ENCODE data around the gene POP5. TPM values are rescaled to one million over a fixed set of nuclear protein-coding genes. Genes with fewer than 3 reads are reported as not detected.

The POP5 gene
- total RNA-seq, 1 donor from 2014 or later, result 39.5 TPM

DNA sequence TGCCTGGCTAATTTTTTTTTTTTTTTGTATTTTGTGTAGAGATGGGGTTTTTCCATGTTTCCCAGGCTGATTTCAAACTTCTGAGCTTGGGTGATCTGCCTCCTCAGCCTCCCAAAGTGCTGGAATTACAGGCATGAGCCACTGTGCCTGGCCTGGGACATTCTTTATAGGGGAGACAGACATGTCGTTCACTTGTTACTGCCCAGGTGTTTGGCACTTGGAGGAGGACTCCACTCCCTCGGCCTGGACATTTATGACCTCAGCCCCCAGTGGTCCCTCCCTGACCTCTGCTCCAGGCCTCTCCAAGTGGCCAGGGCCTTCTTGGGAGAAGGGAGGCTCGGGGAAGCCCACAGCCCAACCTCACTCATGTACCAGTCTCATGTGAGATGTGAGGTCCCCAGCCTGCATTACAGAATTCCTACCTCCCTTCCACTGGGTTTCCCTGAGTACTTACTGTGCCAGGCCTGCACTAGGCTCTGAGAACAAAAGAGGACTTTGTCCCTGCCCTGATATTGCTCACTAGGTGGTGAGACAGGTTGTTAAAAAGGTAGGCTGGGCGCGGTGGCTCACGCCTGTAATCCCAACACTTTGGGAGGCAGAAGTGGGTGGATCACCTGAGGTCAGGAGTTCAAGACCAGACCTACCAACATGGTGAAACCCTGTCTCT, 9.7 kb upstream of the POP5 start:
- no peak overlapping the region for H3K4me3 ChIP-seq
- DNase-seq (no peak), ATAC-seq (no peak)
- H3K27ac ChIP-seq, result no peak overlapping the region
- H3K36me3 ChIP-seq, result no peaks in the 10 kb centered on the region
- H3K27me3 ChIP-seq (ENCODE audit: low read depth), result no peaks in the 10 kb centered on the region
- TF ChIP-seq, protein P1, sequence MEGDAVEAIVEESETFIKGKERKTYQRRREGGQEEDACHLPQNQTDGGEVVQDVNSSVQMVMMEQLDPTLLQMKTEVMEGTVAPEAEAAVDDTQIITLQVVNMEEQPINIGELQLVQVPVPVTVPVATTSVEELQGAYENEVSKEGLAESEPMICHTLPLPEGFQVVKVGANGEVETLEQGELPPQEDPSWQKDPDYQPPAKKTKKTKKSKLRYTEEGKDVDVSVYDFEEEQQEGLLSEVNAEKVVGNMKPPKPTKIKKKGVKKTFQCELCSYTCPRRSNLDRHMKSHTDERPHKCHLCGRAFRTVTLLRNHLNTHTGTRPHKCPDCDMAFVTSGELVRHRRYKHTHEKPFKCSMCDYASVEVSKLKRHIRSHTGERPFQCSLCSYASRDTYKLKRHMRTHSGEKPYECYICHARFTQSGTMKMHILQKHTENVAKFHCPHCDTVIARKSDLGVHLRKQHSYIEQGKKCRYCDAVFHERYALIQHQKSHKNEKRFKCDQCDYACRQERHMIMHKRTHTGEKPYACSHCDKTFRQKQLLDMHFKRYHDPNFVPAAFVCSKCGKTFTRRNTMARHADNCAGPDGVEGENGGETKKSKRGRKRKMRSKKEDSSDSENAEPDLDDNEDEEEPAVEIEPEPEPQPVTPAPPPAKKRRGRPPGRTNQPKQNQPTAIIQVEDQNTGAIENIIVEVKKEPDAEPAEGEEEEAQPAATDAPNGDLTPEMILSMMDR (IDR thresholded peaks at IDR 0.05), result no peak
- H3K4me1 ChIP-seq, result no peaks in the 10 kb centered on the region
- H3K9me3 ChIP-seq, result no peaks in the 10 kb centered on the region
- intact Hi-C loops (cut with DNase I), result no loop called here

DNA sequence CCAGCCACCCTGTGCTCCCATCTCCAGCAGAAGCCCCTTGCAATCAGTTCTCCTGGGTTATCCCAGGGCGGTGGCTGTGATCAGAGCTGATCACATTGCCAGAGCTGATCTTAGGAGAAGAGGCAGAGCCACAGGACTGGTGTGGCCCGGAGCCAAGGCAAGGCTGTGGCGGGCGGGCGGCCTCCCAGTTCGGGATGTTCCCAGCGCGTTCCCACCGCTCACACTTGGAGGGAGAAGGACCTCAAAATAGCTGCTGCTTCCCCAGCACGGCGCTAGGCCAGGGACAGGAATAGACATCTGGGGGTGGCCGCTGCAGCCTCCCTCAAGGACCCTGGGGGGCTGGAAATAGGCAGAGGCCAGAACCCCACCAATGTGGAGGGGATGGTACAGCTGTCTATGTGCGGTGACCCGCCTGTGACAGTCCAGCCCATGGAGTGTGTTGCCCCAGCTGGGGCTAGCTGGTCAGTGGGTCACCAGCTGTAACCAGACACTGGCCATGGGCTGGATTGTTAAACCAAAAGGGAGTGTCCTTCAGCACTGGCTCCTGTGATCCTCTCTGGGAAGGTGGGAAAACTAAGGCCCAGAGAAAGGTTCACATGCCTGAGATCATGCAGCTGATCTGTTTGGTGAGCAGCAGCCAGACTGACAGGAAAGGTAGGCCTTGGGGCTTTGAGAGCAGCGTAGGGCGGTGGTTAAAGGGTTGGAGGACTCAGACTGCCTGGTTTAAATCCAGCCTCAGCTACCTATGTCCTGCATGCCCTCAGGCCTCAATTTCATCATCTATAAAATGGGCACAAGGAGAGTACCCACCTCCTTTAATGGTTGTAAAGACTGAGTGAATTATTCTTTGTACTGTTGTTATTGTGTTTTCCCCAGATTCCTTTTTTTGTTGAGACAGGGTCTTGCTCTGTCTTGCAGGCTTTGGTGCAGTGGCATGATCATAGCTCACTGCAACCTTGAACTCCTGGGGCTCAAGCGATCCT, 8.0 kb upstream of the POP5 start:
- Histone ChIP-seq H3K27ac (no peak overlapping the region), H3K4me3 (no peak overlapping the region), H3K4me1 (peaks cover 6% of the 10 kb centered on the region), H3K36me3 (no peaks in the 10 kb centered on the region), H3K27me3 (ENCODE audit: low read depth) (no peaks in the 10 kb centered on the region), H3K9me3 (no peaks in the 10 kb centered on the region)
- intact Hi-C loops (cut with DNase I), result loop anchor here (10.0 kb wide), 1 partner anchor 126 kb away; the partner anchor contains the start of gene UNC119B
- TF ChIP-seq, protein P1 (IDR thresholded peaks at IDR 0.05), result no peak
- DNase-seq (no peak), ATAC-seq (no peak)

DNA sequence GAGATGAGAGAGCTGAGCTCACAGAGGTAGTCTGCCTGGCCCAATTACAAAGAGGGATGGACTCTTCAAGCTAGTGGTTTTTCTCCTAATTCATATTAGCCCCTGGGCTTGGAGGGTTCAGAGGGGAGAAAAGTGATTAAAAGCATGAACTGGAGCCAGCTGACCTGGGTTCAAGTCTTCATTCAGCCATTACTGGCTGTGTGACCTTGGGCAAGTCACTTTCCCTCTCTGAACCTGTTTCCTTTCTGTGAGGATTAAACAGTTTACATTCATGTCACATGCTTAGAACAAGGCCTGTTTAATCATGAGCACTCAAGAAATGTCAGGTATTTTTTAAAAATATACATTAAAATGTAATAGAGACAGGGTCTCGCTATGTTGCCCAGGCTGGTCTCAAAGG, 7.2 kb upstream of the POP5 start:
- peaks cover 15% of the 10 kb centered on the region for H3K4me1 ChIP-seq
- H3K4me3 ChIP-seq, result no peak overlapping the region
- TF ChIP-seq, protein P1 (IDR thresholded peaks at IDR 0.05), result no peak
- H3K36me3 ChIP-seq, result no peaks in the 10 kb centered on the region
- ATAC-seq (no peak), DNase-seq (no peak)
- no peak overlapping the region for H3K27ac ChIP-seq
- H3K27me3 ChIP-seq (ENCODE audit: low read depth), result no peaks in the 10 kb centered on the region
- no peaks in the 10 kb centered on the region for H3K9me3 ChIP-seq
- intact Hi-C loops (cut with DNase I), result loop anchor here (10.0 kb wide), 1 partner anchor 126 kb away; the partner anchor contains the start of gene UNC119B

DNA sequence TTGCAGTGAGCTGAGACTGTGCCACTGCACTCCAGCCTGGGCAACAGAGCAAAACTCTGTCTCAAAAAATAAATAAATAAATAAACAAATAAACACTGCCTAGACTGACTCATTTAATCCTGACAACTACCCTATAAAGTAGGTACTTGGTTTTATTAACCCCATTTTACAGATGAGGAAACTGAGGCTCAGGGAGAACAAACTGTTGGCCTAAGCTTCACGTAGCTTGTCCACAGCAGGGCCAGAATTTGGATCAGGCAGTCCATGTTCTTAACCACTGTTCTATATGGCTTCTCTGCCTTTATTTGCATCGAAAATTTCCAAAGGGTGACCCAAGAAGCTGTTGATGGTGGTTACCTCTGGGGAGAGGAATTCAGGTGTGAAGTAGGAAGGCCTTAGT, 5.7 kb upstream of the POP5 start:
- no peak for ATAC-seq
- TF ChIP-seq, protein P1 (IDR thresholded peaks at IDR 0.05), result no peak

DNA sequence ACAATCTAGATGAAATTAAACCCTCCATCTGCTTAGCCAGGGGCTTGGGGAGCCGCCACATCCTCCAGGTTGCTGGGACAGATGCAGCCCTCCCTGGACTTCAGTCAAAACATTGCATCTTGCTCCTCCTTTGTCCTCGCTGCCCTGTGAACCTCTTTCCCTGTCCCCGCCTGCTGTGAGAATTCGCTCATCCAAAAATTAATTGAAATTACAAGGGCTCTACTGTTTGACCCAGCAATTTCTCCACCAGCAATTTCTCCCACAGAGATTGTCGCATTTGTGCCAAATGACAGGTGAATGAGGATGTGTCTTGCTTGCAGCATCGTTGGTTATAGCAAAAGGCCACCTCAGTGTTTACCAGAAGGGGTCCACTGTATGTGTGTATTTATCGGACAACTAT, 5.0 kb upstream of the POP5 start:
- H3K4me1 ChIP-seq, result peaks cover 27% of the 10 kb centered on the region
- TF ChIP-seq, protein P1 (IDR thresholded peaks at IDR 0.05), result no peak
- H3K27me3 ChIP-seq (ENCODE audit: low read depth), result no peaks in the 10 kb centered on the region
- intact Hi-C loops (cut with DNase I), result loop anchor here (10.0 kb wide), 1 partner anchor 129 kb away; the partner anchor contains the start of gene UNC119B
- ATAC-seq (no peak), DNase-seq (no peak)
- H3K4me3 ChIP-seq, result no peak overlapping the region
- no peaks in the 10 kb centered on the region for H3K9me3 ChIP-seq
- no peaks in the 10 kb centered on the region for H3K36me3 ChIP-seq
- no peak overlapping the region for H3K27ac ChIP-seq

More for the DNA sequence above, 5.7 kb upstream of the POP5 start:
- no peak for DNase-seq
- Histone ChIP-seq H3K27me3 (ENCODE audit: low read depth) (no peaks in the 10 kb centered on the region), H3K36me3 (no peaks in the 10 kb centered on the region), H3K27ac (no peak overlapping the region), H3K9me3 (no peaks in the 10 kb centered on the region), H3K4me3 (no peak overlapping the region), H3K4me1 (peaks cover 24% of the 10 kb centered on the region)
- intact Hi-C loops (cut with DNase I), result loop anchor here (10.0 kb wide), 1 partner anchor 128 kb away; the partner anchor contains the start of gene UNC119B
